ENCODE measurements around the gene METTL1. TPM values are rescaled to one million over a fixed set of nuclear protein-coding genes. Genes with fewer than 3 reads are reported as not detected.

METTL1 gene
- total and polyA plus RNA-seq, 4 donors = 2.8 to 11.2 (median 7.1) TPM

- TF ChIP-seq REST (IDR thresholded peaks at IDR 0.05) = no peak
- TF ChIP-seq HNF4A (conservative IDR thresholded peaks at IDR 0.05) = no peak
- no peak for TF ChIP-seq FOXA2 (IDR thresholded peaks at IDR 0.05)
- TF ChIP-seq YY1 (IDR thresholded peaks at IDR 0.05) = no peak
Observed at GRCh38 chr12:57734591-57734990, 37.3 kb downstream of the METTL1 start (continued).

GRCh38 chr12:57733928-57734327, 38.0 kb downstream of the METTL1 start:
- Histone ChIP-seq H3K27ac (ENCODE audit: low read depth in 1 of 2, low read length in 2 of 2) (no peak overlapping the region), H3K27me3 (ENCODE audit: control insufficient read depth in 4 of 4, insufficient read depth in 4 of 4, low read length in 3 of 4) (peaks cover 0 to 10% (median 2%) of the 10 kb centered on the region in 4 donors), H3K4me1 (ENCODE audit: control insufficient read depth in 4 of 4, insufficient read depth in 4 of 4, low read length in 3 of 4) (peaks cover 3 to 20% (median 15%) of the 10 kb centered on the region in 4 donors), H3K36me3 (ENCODE audit: control insufficient read depth in 4 of 4, insufficient read depth in 3 of 4, low read depth in 1 of 4, low read length in 3 of 4) (no peaks in the 10 kb centered on the region), H3K9ac (ENCODE audit: low read depth in 1 of 2, low read length in 2 of 2) (no peak overlapping the region), H3K9me3 (ENCODE audit: control insufficient read depth in 4 of 4, low read length in 3 of 4) (no peaks in the 10 kb centered on the region), H3K4me3 (ENCODE audit: low read depth in 1 of 3, low read length in 3 of 3) (no peak overlapping the region)
- TF ChIP-seq CTCF (IDR thresholded peaks at IDR 0.05; ENCODE audit: low read depth, low read length, missing input control) (no peak), MAX (IDR thresholded peaks at IDR 0.05) (no peak), ATF3 (IDR thresholded peaks at IDR 0.05) (no peak), GABPA (IDR thresholded peaks at IDR 0.05 in 1 of 2, conservative IDR thresholded peaks at IDR 0.05 in 1 of 2) (no peak)
- DNase-seq (ENCODE audit: low spot score) = no peak
- 90% methylated on average over 6 of the region's 6 CpGs for WGBS

- no peak for TF ChIP-seq ZBTB33 (IDR thresholded peaks at IDR 0.05)
- TF ChIP-seq HNF4G (IDR thresholded peaks at IDR 0.05) = no peak
- TF ChIP-seq ATF3 (IDR thresholded peaks at IDR 0.05) = no peak
- no peak for TF ChIP-seq TAF1 (conservative IDR thresholded peaks at IDR 0.05)
- no peak for TF ChIP-seq RXRA (IDR thresholded peaks at IDR 0.05)
- no peak for TF ChIP-seq HNF4A (conservative IDR thresholded peaks at IDR 0.05)
- TF ChIP-seq REST (IDR thresholded peaks at IDR 0.05) = no peak
- TF ChIP-seq NR2F2 (IDR thresholded peaks at IDR 0.05) = no peak
- TF ChIP-seq YY1 (IDR thresholded peaks at IDR 0.05) = no peak
- WGBS = 89% methylated on average over 11 of the region's 11 CpGs
Observed at GRCh38 chr12:57732726-57733593, 38.9 kb downstream of the METTL1 start.

More at GRCh38 chr12:57732726-57733593, 38.9 kb downstream of the METTL1 start:
- peaks cover 0 to 10% (median 2%) of the 10 kb centered on the region in 4 donors for H3K27me3 ChIP-seq (ENCODE audit: control insufficient read depth in 4 of 4, insufficient read depth in 4 of 4, low read length in 3 of 4)
- no peak overlapping the region for H3K4me3 ChIP-seq (ENCODE audit: low read depth in 1 of 3, low read length in 3 of 3)
- H3K9me3 ChIP-seq (ENCODE audit: control insufficient read depth in 4 of 4, low read length in 3 of 4) = no peaks in the 10 kb centered on the region
- no peak overlapping the region for H3K9ac ChIP-seq (ENCODE audit: low read depth in 1 of 2, low read length in 2 of 2)
- H3K4me1 ChIP-seq (ENCODE audit: control insufficient read depth in 4 of 4, insufficient read depth in 4 of 4, low read length in 3 of 4) = peaks cover 3 to 17% (median 14%) of the 10 kb centered on the region in 4 donors
- H3K27ac ChIP-seq (ENCODE audit: low read depth in 1 of 2, low read length in 2 of 2) = no peak overlapping the region
- DNase-seq (ENCODE audit: low spot score) = no peak
- no peaks in the 10 kb centered on the region for H3K36me3 ChIP-seq (ENCODE audit: control insufficient read depth in 4 of 4, insufficient read depth in 3 of 4, low read depth in 1 of 4, low read length in 3 of 4)
